ENCODE results near the gene RASGEF1B. TPM values are rescaled to one million over a fixed set of nuclear protein-coding genes. Genes with fewer than 3 reads are reported as not detected.
A peak's percentile ranks its signal among the peaks of the same experiment; 100 is the strongest.

The RASGEF1B gene
- total and polyA plus RNA-seq, 9 of the 15 experiments (the other 6 are each of a cell fraction or from before 2014, with no cell fraction given): 0.04 to 0.57 (median 0.22) TPM

DNA sequence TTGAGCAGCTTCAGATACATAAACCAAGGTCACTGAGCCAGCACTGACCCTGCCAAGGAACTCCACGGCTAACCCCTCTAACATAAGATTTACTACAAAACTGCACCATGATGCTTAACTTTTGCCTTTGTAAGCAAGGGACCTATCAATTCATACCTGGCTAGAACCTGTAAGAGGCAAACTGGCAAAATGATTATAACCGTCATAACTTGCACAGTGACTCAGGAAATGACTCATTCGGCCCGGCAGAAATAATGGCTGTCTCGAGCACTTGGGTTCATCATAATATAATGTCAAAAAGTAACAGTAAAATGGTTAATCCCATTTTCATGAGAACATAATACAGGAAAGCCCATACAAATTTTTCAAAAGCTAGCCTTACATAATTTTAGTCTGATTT is 17.2 kb downstream of the RASGEF1B start (continued):
- TF ChIP-seq CTBP1 (IDR thresholded peaks at IDR 0.05; ENCODE audit: borderline replicate concordance): no peak
- no peak for TF ChIP-seq WHSC1 (IDR thresholded peaks at IDR 0.05; ENCODE audit: low read length)
- TF ChIP-seq, protein P1, sequence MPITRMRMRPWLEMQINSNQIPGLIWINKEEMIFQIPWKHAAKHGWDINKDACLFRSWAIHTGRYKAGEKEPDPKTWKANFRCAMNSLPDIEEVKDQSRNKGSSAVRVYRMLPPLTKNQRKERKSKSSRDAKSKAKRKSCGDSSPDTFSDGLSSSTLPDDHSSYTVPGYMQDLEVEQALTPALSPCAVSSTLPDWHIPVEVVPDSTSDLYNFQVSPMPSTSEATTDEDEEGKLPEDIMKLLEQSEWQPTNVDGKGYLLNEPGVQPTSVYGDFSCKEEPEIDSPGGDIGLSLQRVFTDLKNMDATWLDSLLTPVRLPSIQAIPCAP (CRISPR knock-in tag; IDR thresholded peaks at IDR 0.05; ENCODE audit: borderline replicate concordance): no peak
- no peak for TF ChIP-seq ATF1 (CRISPR knock-in tag; IDR thresholded peaks at IDR 0.05)
- 0 out of 2 replicates have a peak, but pooled peaks have one; percentile 49 for TF ChIP-seq ATF1 (tag; IDR thresholded peaks at IDR 0.05)
- TF ChIP-seq STAT5A (IDR thresholded peaks at IDR 0.05; ENCODE audit: borderline replicate concordance, low read length): no peak
- TF ChIP-seq ATF7 (IDR thresholded peaks at IDR 0.05): peak; percentile 35; the same call in 1 of the 2 replicates
- peak; percentile 90 for TF ChIP-seq JUND (IDR thresholded peaks at IDR 0.05; ENCODE audit: borderline replicate concordance, low read depth, low read length)
- peak; percentile 86 for TF ChIP-seq JUND (tag; IDR thresholded peaks at IDR 0.05; ENCODE audit: borderline replicate concordance, low read depth, low read length)
- TF ChIP-seq, protein P2, sequence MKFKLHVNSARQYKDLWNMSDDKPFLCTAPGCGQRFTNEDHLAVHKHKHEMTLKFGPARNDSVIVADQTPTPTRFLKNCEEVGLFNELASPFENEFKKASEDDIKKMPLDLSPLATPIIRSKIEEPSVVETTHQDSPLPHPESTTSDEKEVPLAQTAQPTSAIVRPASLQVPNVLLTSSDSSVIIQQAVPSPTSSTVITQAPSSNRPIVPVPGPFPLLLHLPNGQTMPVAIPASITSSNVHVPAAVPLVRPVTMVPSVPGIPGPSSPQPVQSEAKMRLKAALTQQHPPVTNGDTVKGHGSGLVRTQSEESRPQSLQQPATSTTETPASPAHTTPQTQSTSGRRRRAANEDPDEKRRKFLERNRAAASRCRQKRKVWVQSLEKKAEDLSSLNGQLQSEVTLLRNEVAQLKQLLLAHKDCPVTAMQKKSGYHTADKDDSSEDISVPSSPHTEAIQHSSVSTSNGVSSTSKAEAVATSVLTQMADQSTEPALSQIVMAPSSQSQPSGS (CRISPR knock-in tag; IDR thresholded peaks at IDR 0.05): no peak
- TF ChIP-seq, protein P3, sequence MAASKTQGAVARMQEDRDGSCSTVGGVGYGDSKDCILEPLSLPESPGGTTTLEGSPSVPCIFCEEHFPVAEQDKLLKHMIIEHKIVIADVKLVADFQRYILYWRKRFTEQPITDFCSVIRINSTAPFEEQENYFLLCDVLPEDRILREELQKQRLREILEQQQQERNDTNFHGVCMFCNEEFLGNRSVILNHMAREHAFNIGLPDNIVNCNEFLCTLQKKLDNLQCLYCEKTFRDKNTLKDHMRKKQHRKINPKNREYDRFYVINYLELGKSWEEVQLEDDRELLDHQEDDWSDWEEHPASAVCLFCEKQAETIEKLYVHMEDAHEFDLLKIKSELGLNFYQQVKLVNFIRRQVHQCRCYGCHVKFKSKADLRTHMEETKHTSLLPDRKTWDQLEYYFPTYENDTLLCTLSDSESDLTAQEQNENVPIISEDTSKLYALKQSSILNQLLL (CRISPR knock-in tag; IDR thresholded peaks at IDR 0.05; ENCODE audit: borderline replicate concordance): no peak

Measured in K562 (cell line).